Spinal cord (tissue), 10 donors: ENCODE results near the gene USPL1. TPM values are rescaled to one million over a fixed set of nuclear protein-coding genes. Genes with fewer than 3 reads are reported as not detected.

Experiments used
- DNase-seq, 6 donors: peaks; one replicate each; pipeline versions ENCODE4 v3.0.0 to v3.0.0-alpha.2; 2013 to 2015; ENCODE audit warnings: low spot score in 6 of 6, low read depth in 4 of 6
- H3K27ac ChIP-seq: one replicate; pipeline ENCODE4 v1.5.1; 2013; ENCODE audit warnings: low read depth, low read length, control low read depth
- H3K27me3 ChIP-seq: one replicate; pipeline ENCODE4 v1.6.1; 2013; ENCODE audit warnings: low read length; ENCODE audit not compliant: control insufficient read depth, insufficient read depth
- H3K36me3 ChIP-seq: one replicate; pipeline ENCODE4 v1.6.1; 2013; ENCODE audit warnings: low read length; ENCODE audit not compliant: control insufficient read depth, insufficient read depth
- H3K4me1 ChIP-seq: one replicate; pipeline ENCODE4 v1.6.1; 2013; ENCODE audit warnings: low read length; ENCODE audit not compliant: control insufficient read depth, insufficient read depth
- H3K4me3 ChIP-seq: one replicate; pipeline ENCODE4 v1.5.1; 2013; ENCODE audit warnings: low read depth, low read length, control low read depth
- H3K9me3 ChIP-seq: one replicate; pipeline ENCODE4 v1.6.1; 2013; ENCODE audit warnings: low read length; ENCODE audit not compliant: control insufficient read depth, insufficient read depth
- WGBS: methylation state at CpG from one replicate; pipeline ENCODE4 v1.1.5; 2013; ENCODE audit warnings: missing lambda C conversion rate; ENCODE audit not compliant: insufficient coverage; 5-methylcytosine and 5-hydroxymethylcytosine counted together
- polyA plus RNA-seq, 2 donors: library from polyadenylated mRNA; unstranded; fragments of 120-200 nt; gene quantifications; one replicate each; pipeline ENCODE4 v1.2.1, GENCODE V29; 2013; ENCODE audit not compliant: insufficient read length in 2 of 2
- small RNA-seq: library from RNA; depleted of rRNA; stranded (forward); fragments of <200 nt; gene quantifications from one replicate; pipeline ENCODE3, GENCODE V24; 2014; ENCODE audit warnings: low replicate concordance
- total RNA-seq, 2 donors: library from RNA; depleted of rRNA in 1 of 2; stranded (reverse); fragments of 120-200 nt in 1 of 2; fragments of >200 nt in 1 of 2; gene quantifications; one replicate each; pipeline versions ENCODE4 v1.2.3 to v1.2.4, GENCODE V29; 2013 to 2014
- donor health status: healthy.

Gene USPL1
- total and polyA plus RNA-seq, 4 donors = 19.7 to 31.1 (median 22.5) TPM

DNA sequence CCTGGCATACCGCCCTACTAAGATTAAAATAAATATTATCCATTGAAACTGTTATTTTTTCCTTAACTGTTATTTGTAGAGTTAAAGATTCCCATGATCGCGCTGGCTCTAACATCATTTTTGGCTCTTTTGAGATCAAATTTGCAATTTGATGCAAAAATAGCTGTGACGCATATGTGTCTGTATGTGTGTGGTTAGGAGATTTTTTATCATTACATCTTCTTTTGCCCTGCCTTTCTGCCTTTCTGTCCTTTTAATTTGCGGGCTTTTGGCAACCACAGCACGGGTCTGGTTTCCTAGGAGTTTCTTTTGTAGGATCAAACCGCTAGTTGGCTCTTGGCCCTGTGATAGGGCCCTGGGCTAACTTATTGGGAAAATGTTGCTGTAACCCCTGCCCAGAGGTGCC is 80.3 kb downstream of the USPL1 start:
- H3K36me3 ChIP-seq = no peaks in the 10 kb centered on the region
- peaks cover 15% of the 10 kb centered on the region for H3K4me1 ChIP-seq
- 86% methylated on average over 2 of the region's 7 CpGs for WGBS
- no peaks in the 10 kb centered on the region for H3K27me3 ChIP-seq
- no peak overlapping the region for H3K4me3 ChIP-seq
- no peaks in the 10 kb centered on the region for H3K9me3 ChIP-seq
- peak overlapping the region; percentile 40 for H3K27ac ChIP-seq
- DNase-seq = peak in 2 of 6 donors; percentile 53 to 71

GRCh38 chr13:30698488-30699005 is 80.8 kb downstream of the USPL1 start:
- H3K27ac ChIP-seq = peak overlapping the region; percentile 43
- no peak for DNase-seq

DNA sequence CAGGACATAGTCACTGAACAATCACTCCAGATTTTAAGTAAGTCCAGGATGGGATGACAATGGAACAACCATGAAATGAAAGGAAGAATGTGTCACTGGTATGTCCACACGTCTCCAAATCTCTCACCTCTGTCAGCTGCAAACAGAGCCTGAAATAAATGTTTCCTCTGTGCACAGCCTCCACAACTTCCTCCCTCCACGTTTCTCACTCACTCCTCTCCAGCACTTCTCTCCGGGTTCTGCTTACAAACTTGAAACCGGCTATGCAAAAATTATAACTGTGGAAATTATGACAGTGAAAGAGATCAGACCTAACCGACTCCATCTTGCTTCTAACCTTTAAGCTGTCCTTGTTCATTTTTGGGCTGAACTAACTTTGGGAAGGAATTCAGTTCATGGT is 82.6 kb downstream of the USPL1 start:
- no peaks in the 10 kb centered on the region for H3K36me3 ChIP-seq
- no peak for DNase-seq
- H3K27ac ChIP-seq = no peak overlapping the region
- peaks cover 15% of the 10 kb centered on the region for H3K4me1 ChIP-seq
- WGBS = no CpG with 5 or more reads among the region's 5 CpGs
- no peaks in the 10 kb centered on the region for H3K9me3 ChIP-seq
- no peaks in the 10 kb centered on the region for H3K27me3 ChIP-seq
- H3K4me3 ChIP-seq = no peak overlapping the region

More at GRCh38 chr13:30698488-30699005, 80.8 kb downstream of the USPL1 start:
- peaks cover 15% of the 10 kb centered on the region for H3K4me1 ChIP-seq
- H3K36me3 ChIP-seq = no peaks in the 10 kb centered on the region
- no peaks in the 10 kb centered on the region for H3K9me3 ChIP-seq
- no peak overlapping the region for H3K4me3 ChIP-seq
- H3K27me3 ChIP-seq = no peaks in the 10 kb centered on the region
- WGBS = 79% methylated on average over 9 of the region's 15 CpGs

GRCh38 chr13:30702006-30702405 is 84.3 kb downstream of the USPL1 start:
- 100% methylated on average over 2 of the region's 4 CpGs for WGBS
- Histone ChIP-seq H3K9me3 (no peaks in the 10 kb centered on the region), H3K4me1 (peaks cover 11% of the 10 kb centered on the region), H3K4me3 (no peak overlapping the region), H3K27me3 (no peaks in the 10 kb centered on the region), H3K36me3 (no peaks in the 10 kb centered on the region), H3K27ac (no peak overlapping the region)
- no peak for DNase-seq

- Histone ChIP-seq H3K27me3 (no peaks in the 10 kb centered on the region), H3K9me3 (no peaks in the 10 kb centered on the region), H3K36me3 (no peaks in the 10 kb centered on the region), H3K4me1 (no peaks in the 10 kb centered on the region), H3K4me3 (no peak overlapping the region), H3K27ac (no peak overlapping the region)
- DNase-seq = no peak
- 66% methylated on average over 3 of the region's 6 CpGs for WGBS
These were observed 86.9 kb downstream of the USPL1 start for GRCh38 chr13:30704596-30704995.

DNA sequence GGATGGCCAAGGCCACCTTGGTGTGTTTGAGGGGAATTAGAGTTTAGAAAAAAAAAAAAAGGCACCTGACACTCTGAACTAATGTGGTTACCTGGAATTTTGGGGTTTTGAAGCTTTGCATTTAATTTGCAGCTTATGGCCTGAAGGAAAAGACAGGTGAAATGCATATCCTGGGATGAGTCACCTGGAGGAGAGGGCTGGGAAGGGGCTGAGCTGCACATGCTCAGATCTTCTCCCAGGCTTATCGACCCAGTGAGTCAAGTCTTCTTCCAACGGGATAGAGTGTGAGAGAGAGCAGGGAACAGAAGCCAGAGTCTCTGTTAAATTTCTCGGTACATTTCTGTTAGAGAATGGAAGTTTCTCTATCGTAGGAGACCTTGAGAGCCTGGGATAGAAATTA is 88.0 kb downstream of the USPL1 start:
- no peaks in the 10 kb centered on the region for H3K27me3 ChIP-seq
- no peaks in the 10 kb centered on the region for H3K36me3 ChIP-seq
- no peak overlapping the region for H3K4me3 ChIP-seq
- no peaks in the 10 kb centered on the region for H3K9me3 ChIP-seq
- H3K27ac ChIP-seq = no peak overlapping the region
- H3K4me1 ChIP-seq = no peaks in the 10 kb centered on the region
- 100% methylated on average over 2 of the region's 4 CpGs for WGBS
- DNase-seq = no peak

- Histone ChIP-seq H3K4me1 (no peaks in the 10 kb centered on the region), H3K9me3 (no peaks in the 10 kb centered on the region), H3K27me3 (no peaks in the 10 kb centered on the region)
These were observed 90.8 kb downstream of the USPL1 start for GRCh38 chr13:30708541-30708940.

More at GRCh38 chr13:30708541-30708940, 90.8 kb downstream of the USPL1 start:
- no peak overlapping the region for H3K27ac ChIP-seq
- DNase-seq = no peak
- no CpG with 5 or more reads among the region's 3 CpGs for WGBS
- no peak overlapping the region for H3K4me3 ChIP-seq
- H3K36me3 ChIP-seq = no peaks in the 10 kb centered on the region

Small RNAs within 50 kb of the gene (small RNA-seq; reads per million reads assigned to genes)
- not detected for gene RF00017

Other genes starting within 250 kb of the USPL1 start
- not detected for gene UBE2L5, start 195.4 kb upstream of the USPL1 start, total RNA-seq
- gene UBE2L5, start 195.4 kb upstream of the USPL1 start, polyA plus RNA-seq = 1 to 10 TPM in 1 of 2 donors, under 1 TPM in 1; 0.35 to 1.1 TPM
- 100 to 1,000 TPM; 296 to 498 TPM for gene HMGB1, start 152.0 kb upstream of the USPL1 start, total RNA-seq
- gene HMGB1, start 152.0 kb upstream of the USPL1 start, polyA plus RNA-seq = 100 to 1,000 TPM; 671 to 749 TPM
- gene ALOX5AP, start 117.6 kb downstream of the USPL1 start, total RNA-seq = 10 to 100 TPM in 1 of 2 donors, 1 to 10 TPM in 1; 9.6 to 23.1 TPM
- gene ALOX5AP, start 117.6 kb downstream of the USPL1 start, polyA plus RNA-seq = 10 to 100 TPM; 10.1 to 12.0 TPM